Suprapubic skin (tissue), 3 donors: ENCODE measurements around the gene MRPS35.

Experiments used
- POLR2AphosphoS5 ChIP-seq, 3 donors: sonication (generic); formaldehyde crosslinking; IDR thresholded peaks; one replicate each; pipeline ENCODE4 v1.6.1; 2017; ENCODE audit warnings: antibody characterized with exemption in 3 of 3
- TF ChIP-seq, protein P1 (sequence below), 2 donors: fragments of 200-600 bp in 1 of 2; fragments of 450-650 bp in 1 of 2; sonication (generic) in 1 of 2; IDR thresholded peaks; one replicate each; pipeline ENCODE4 v1.5.1; 2016 to 2019; ENCODE audit warnings: antibody characterized with exemption in 2 of 2, mild to moderate bottlenecking in 1 of 2, moderate library complexity in 1 of 2

DNA sequence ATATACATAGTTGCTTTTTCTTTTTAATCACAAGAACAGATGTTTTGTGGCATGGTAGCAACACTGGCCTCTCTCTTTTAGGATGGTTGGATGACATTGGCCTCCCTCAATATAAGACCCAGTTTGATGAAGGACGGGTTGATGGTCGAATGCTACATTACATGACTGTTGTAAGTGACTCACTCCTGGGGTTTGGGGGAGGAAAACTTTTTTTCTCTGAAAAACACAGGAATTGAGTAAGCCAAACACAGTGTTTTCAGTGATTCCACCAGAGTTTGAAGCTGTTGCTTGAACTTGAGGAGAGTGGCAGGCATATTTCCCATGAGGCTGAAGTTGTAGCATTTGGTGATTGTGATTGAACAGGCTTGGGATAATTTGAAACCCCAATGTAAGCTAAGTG is 28.1 kb upstream of the MRPS35 start:
- TF ChIP-seq POLR2AphosphoS5 (IDR thresholded peaks at IDR 0.05) = no peak
- TF ChIP-seq, protein P1, sequence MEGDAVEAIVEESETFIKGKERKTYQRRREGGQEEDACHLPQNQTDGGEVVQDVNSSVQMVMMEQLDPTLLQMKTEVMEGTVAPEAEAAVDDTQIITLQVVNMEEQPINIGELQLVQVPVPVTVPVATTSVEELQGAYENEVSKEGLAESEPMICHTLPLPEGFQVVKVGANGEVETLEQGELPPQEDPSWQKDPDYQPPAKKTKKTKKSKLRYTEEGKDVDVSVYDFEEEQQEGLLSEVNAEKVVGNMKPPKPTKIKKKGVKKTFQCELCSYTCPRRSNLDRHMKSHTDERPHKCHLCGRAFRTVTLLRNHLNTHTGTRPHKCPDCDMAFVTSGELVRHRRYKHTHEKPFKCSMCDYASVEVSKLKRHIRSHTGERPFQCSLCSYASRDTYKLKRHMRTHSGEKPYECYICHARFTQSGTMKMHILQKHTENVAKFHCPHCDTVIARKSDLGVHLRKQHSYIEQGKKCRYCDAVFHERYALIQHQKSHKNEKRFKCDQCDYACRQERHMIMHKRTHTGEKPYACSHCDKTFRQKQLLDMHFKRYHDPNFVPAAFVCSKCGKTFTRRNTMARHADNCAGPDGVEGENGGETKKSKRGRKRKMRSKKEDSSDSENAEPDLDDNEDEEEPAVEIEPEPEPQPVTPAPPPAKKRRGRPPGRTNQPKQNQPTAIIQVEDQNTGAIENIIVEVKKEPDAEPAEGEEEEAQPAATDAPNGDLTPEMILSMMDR (IDR thresholded peaks at IDR 0.05) = no peak
